SH-SY5Y (cell line): ENCODE results near the gene DAPK1.

ENCODE experiments used
- GATA2 ChIP-seq: IDR thresholded peaks from 2 replicates; pipeline ENCODE4 v1.6.1; 2011; ENCODE audit warnings: mild to moderate bottlenecking, low read depth, low read length
- GATA3 ChIP-seq: IDR thresholded peaks from 2 replicates; pipeline ENCODE4 v1.6.1; 2011; ENCODE audit warnings: low read depth, mild to moderate bottlenecking, low read length, moderate library complexity

Gene DAPK1

GRCh38 chr9:87725356-87725899 is 227.8 kb downstream of the DAPK1 start:
- TF ChIP-seq GATA3, result no peak
- peak; percentile 47 for TF ChIP-seq GATA2

- TF ChIP-seq GATA3, result no peak
- TF ChIP-seq GATA2, result no peak
Observed at GRCh38 chr9:87725900-87726709, 228.4 kb downstream of the DAPK1 start, which contains the start of gene CTSL. Gene CTSL (plus strand): TSS chr9:87726119. CDS start chr9:87727604, 1,485 bp downstream.

GRCh38 chr9:87729246-87729645 is 231.6 kb downstream of the DAPK1 start:
- TF ChIP-seq GATA3 (no peak), GATA2 (no peak)

- TF ChIP-seq GATA2, result no peak
- TF ChIP-seq GATA3, result no peak
Observed at GRCh38 chr9:87731321-87731720, 233.7 kb downstream of the DAPK1 start.

GRCh38 chr9:87732344-87732743 is 234.7 kb downstream of the DAPK1 start:
- no peak for TF ChIP-seq GATA3

GRCh38 chr9:87732756-87733155 is 235.1 kb downstream of the DAPK1 start:
- TF ChIP-seq GATA2, result no peak
- no peak for TF ChIP-seq GATA3

GRCh38 chr9:87733273-87734052 is 235.8 kb downstream of the DAPK1 start:
- no peak for TF ChIP-seq GATA3
- TF ChIP-seq GATA2, result no peak

GRCh38 chr9:87734106-87734505 is 236.4 kb downstream of the DAPK1 start:
- TF ChIP-seq GATA2 (no peak), GATA3 (no peak)

GRCh38 chr9:87739546-87739945 is 241.9 kb downstream of the DAPK1 start:
- TF ChIP-seq GATA2, result no peak
- TF ChIP-seq GATA3, result no peak

- TF ChIP-seq GATA2 (no peak), GATA3 (no peak)
Observed at GRCh38 chr9:87740209-87740608, 242.5 kb downstream of the DAPK1 start.

GRCh38 chr9:87741326-87741725 is 243.7 kb downstream of the DAPK1 start:
- TF ChIP-seq GATA2 (no peak), GATA3 (no peak)

- no peak for TF ChIP-seq GATA3
- TF ChIP-seq GATA2, result no peak
Observed at GRCh38 chr9:87741891-87742290, 244.2 kb downstream of the DAPK1 start.

GRCh38 chr9:87742813-87743428 is 245.3 kb downstream of the DAPK1 start:
- no peak for TF ChIP-seq GATA3
- no peak for TF ChIP-seq GATA2

GRCh38 chr9:87746186-87746585 is 248.5 kb downstream of the DAPK1 start:
- TF ChIP-seq GATA2 (no peak), GATA3 (no peak)

- TF ChIP-seq GATA3 (no peak), GATA2 (no peak)
Observed at GRCh38 chr9:87748881-87749280, 251.2 kb downstream of the DAPK1 start.
